Ishikawa (cell line): Measurements from ENCODE around the gene CLDN20.

Experiments
- CEBPB ChIP-seq: IDR thresholded peaks from 2 replicates; pipeline ENCODE4 v1.6.1; 2012
- CREB1 ChIP-seq: IDR thresholded peaks from 2 replicates; pipeline ENCODE4 v1.6.1; 2012; ENCODE audit warnings: low read depth
- EGR1 ChIP-seq: IDR thresholded peaks from 2 replicates; pipeline ENCODE4 v1.6.1; 2012
- EP300 ChIP-seq: IDR thresholded peaks from 2 replicates; pipeline ENCODE4 v1.6.1; 2012; ENCODE audit warnings: borderline replicate concordance
- FOXM1 ChIP-seq: IDR thresholded peaks from 2 replicates; pipeline ENCODE4 v1.6.1; 2012; ENCODE audit warnings: low read depth, borderline replicate concordance
- MAX ChIP-seq: IDR thresholded peaks from 2 replicates; pipeline ENCODE4 v1.6.1; 2012
- NFIC ChIP-seq: IDR thresholded peaks from 2 replicates; pipeline ENCODE4 v1.6.1; 2012
- RAD21 ChIP-seq: IDR thresholded peaks from 2 replicates; pipeline ENCODE4 v1.6.1; 2012; ENCODE audit warnings: low read depth
- TAF1 ChIP-seq: IDR thresholded peaks from 2 replicates; pipeline ENCODE4 v1.6.1; 2012; ENCODE audit warnings: low read depth, mild to moderate bottlenecking
- TCF12 ChIP-seq: IDR thresholded peaks from 2 replicates; pipeline ENCODE4 v1.6.1; 2012; ENCODE audit warnings: low read depth
- TEAD4 ChIP-seq: IDR thresholded peaks from 2 replicates; pipeline ENCODE4 v1.6.1; 2012
- YY1 ChIP-seq: IDR thresholded peaks from 2 replicates; pipeline ENCODE4 v1.6.1; 2012; ENCODE audit warnings: low read depth
- ZBTB7A ChIP-seq: IDR thresholded peaks from 2 replicates; pipeline ENCODE4 v1.6.1; 2012; ENCODE audit warnings: low read depth
- TF ChIP-seq, protein P1 (sequence below): IDR thresholded peaks from 2 replicates; pipeline ENCODE4 v1.6.1; 2012; ENCODE audit warnings: low read depth, mild to moderate bottlenecking
- TF ChIP-seq, protein P2 (sequence below): IDR thresholded peaks from 2 replicates; pipeline ENCODE4 v1.6.1; 2012

Gene CLDN20

GRCh38 chr6:155301867-155302266 lies 38.1 kb downstream of the CLDN20 start:
- no peak for TF ChIP-seq CEBPB
- TF ChIP-seq NFIC = no peak
- no peak for TF ChIP-seq TEAD4
- TF ChIP-seq RAD21 = no peak
- no peak for TF ChIP-seq EP300
- TF ChIP-seq EGR1 = no peak
- TF ChIP-seq YY1 = no peak
- TF ChIP-seq, protein P1, sequence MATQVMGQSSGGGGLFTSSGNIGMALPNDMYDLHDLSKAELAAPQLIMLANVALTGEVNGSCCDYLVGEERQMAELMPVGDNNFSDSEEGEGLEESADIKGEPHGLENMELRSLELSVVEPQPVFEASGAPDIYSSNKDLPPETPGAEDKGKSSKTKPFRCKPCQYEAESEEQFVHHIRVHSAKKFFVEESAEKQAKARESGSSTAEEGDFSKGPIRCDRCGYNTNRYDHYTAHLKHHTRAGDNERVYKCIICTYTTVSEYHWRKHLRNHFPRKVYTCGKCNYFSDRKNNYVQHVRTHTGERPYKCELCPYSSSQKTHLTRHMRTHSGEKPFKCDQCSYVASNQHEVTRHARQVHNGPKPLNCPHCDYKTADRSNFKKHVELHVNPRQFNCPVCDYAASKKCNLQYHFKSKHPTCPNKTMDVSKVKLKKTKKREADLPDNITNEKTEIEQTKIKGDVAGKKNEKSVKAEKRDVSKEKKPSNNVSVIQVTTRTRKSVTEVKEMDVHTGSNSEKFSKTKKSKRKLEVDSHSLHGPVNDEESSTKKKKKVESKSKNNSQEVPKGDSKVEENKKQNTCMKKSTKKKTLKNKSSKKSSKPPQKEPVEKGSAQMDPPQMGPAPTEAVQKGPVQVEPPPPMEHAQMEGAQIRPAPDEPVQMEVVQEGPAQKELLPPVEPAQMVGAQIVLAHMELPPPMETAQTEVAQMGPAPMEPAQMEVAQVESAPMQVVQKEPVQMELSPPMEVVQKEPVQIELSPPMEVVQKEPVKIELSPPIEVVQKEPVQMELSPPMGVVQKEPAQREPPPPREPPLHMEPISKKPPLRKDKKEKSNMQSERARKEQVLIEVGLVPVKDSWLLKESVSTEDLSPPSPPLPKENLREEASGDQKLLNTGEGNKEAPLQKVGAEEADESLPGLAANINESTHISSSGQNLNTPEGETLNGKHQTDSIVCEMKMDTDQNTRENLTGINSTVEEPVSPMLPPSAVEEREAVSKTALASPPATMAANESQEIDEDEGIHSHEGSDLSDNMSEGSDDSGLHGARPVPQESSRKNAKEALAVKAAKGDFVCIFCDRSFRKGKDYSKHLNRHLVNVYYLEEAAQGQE = no peak
- TF ChIP-seq FOXM1 = no peak
- no peak for TF ChIP-seq TAF1
- no peak for TF ChIP-seq MAX
- no peak for TF ChIP-seq CREB1
- no peak for TF ChIP-seq ZBTB7A
- TF ChIP-seq, protein P2, sequence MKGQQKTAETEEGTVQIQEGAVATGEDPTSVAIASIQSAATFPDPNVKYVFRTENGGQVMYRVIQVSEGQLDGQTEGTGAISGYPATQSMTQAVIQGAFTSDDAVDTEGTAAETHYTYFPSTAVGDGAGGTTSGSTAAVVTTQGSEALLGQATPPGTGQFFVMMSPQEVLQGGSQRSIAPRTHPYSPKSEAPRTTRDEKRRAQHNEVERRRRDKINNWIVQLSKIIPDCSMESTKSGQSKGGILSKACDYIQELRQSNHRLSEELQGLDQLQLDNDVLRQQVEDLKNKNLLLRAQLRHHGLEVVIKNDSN = no peak
- TF ChIP-seq TCF12 = no peak

DNA sequence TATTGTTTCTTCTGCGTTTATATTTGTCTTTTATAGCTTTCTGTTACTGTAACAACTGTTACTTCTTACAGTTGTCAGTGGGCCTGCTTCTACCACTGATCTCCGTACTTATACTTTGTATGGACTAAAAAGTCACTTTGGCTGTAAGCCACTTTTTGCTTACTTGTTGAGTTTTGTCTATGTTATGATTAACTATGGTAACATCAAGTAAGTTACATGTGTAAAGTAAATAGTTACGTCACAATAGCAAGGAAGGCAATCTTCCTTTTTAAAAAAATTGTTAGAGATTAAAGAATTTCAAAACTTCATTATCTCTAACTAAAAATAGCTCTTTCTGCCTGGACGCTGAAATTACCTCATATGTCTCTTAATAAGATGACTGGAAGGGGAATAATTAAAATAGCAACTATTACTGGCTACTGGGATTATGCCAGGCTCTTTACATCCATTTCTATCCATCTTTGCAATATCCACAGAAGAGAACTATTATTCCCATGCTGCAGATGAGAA lies 39.6 kb downstream of the CLDN20 start:
- TF ChIP-seq ZBTB7A (no peak), FOXM1 (no peak), RAD21 (no peak), TCF12 (no peak), NFIC (no peak), EGR1 (no peak), CREB1 (no peak), MAX (no peak), TAF1 (no peak), TEAD4 (no peak), CEBPB (no peak), EP300 (no peak), YY1 (no peak)
- TF ChIP-seq, protein P1 = no peak
- TF ChIP-seq, protein P2 = no peak

DNA sequence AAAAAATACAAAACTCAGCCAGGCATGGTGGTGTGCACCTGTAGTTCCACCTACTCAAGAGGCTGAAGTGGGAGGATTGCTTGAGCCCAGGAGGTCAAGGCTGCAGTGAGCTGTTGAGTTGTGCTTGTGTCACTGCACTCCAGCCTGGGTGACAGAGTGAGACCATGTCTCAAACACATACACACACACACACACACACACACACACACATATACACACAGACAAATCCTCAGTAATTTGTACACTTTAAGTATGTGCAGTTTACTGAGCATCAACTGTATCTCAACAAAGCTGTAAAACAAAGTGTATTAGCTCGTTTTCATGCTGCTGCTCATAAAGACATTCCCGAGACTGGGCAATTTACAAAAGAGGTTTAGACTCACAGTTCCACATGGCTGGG lies 43.1 kb downstream of the CLDN20 start:
- TF ChIP-seq ZBTB7A = no peak
- no peak for TF ChIP-seq TCF12
- TF ChIP-seq CEBPB = no peak
- TF ChIP-seq EGR1 = no peak
- TF ChIP-seq FOXM1 = no peak
- TF ChIP-seq TAF1 = no peak
- no peak for TF ChIP-seq TEAD4
- TF ChIP-seq CREB1 = no peak
- no peak for TF ChIP-seq YY1
- TF ChIP-seq RAD21 = no peak
- TF ChIP-seq, protein P2 = no peak
- TF ChIP-seq, protein P1 = no peak
- no peak for TF ChIP-seq MAX
- no peak for TF ChIP-seq NFIC
- no peak for TF ChIP-seq EP300

DNA sequence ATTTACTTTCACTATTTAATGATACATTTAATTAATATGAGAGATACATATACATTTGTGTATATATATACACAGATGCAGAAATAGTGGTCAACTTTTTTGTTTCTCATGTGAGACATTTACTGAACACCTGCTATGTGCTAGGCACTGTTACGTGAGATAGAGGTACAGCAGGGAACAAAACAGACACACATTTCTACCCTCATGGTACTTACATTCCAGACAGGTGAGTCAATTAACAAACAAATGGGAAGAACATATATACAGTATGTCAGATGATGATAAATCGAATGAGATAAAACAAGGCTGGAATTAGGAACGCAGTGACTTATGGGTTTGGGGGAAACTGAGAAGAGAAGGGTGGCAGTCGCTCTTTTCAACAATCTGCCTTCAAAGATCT lies 45.3 kb downstream of the CLDN20 start:
- TF ChIP-seq, protein P1 = no peak
- TF ChIP-seq CEBPB (no peak), EGR1 (no peak), RAD21 (no peak), TAF1 (no peak), CREB1 (no peak), FOXM1 (no peak)
- TF ChIP-seq, protein P2 = no peak
